ENCODE data around the gene TTBK2.

Gene TTBK2

GRCh38 chr15:42727750-42728381 is 192.7 kb downstream of the TTBK2 start:
- no peak for DNase-seq (ENCODE audit: low spot score)

GRCh38 chr15:42726114-42726513 is 194.5 kb downstream of the TTBK2 start:
- no peak for DNase-seq (ENCODE audit: low spot score)

GRCh38 chr15:42725331-42725903 is 195.2 kb downstream of the TTBK2 start:
- DNase-seq (ENCODE audit: low spot score): no peak

GRCh38 chr15:42724276-42724675 is 196.3 kb downstream of the TTBK2 start:
- no peak for DNase-seq (ENCODE audit: low spot score)

GRCh38 chr15:42723068-42723467 is 197.5 kb downstream of the TTBK2 start:
- DNase-seq (ENCODE audit: low spot score): no peak

GRCh38 chr15:42721916-42722315 is 198.7 kb downstream of the TTBK2 start:
- no peak for DNase-seq (ENCODE audit: low spot score)

- DNase-seq (ENCODE audit: low spot score): no peak
Measured at GRCh38 chr15:42721016-42721415, 199.6 kb downstream of the TTBK2 start.

- no peak for DNase-seq (ENCODE audit: low spot score)
Measured at GRCh38 chr15:42720071-42720470, 200.5 kb downstream of the TTBK2 start.

GRCh38 chr15:42719043-42719442 is 201.5 kb downstream of the TTBK2 start:
- DNase-seq (ENCODE audit: low spot score): no peak

- no peak for DNase-seq (ENCODE audit: low spot score)
Measured at GRCh38 chr15:42716626-42717025, 204.0 kb downstream of the TTBK2 start.

GRCh38 chr15:42716125-42716524 is 204.5 kb downstream of the TTBK2 start:
- DNase-seq (ENCODE audit: low spot score): no peak

- DNase-seq (ENCODE audit: low spot score): no peak
Measured at GRCh38 chr15:42712584-42712983, 208.0 kb downstream of the TTBK2 start.

GRCh38 chr15:42711746-42712145 is 208.8 kb downstream of the TTBK2 start:
- no peak for DNase-seq (ENCODE audit: low spot score)

GRCh38 chr15:42710662-42711061 is 209.9 kb downstream of the TTBK2 start:
- DNase-seq (ENCODE audit: low spot score): no peak

- DNase-seq (ENCODE audit: low spot score): no peak
Measured at GRCh38 chr15:42707873-42708544, 212.6 kb downstream of the TTBK2 start.

GRCh38 chr15:42707068-42707467 is 213.5 kb downstream of the TTBK2 start:
- DNase-seq (ENCODE audit: low spot score): no peak

GRCh38 chr15:42705336-42705735 is 215.2 kb downstream of the TTBK2 start:
- DNase-seq (ENCODE audit: low spot score): no peak

- peak; percentile 82 for DNase-seq (ENCODE audit: low spot score)
Measured at GRCh38 chr15:42704492-42704926, 216.1 kb downstream of the TTBK2 start.

GRCh38 chr15:42696626-42697025 is 224.0 kb downstream of the TTBK2 start:
- no peak for DNase-seq (ENCODE audit: low spot score)

- no peak for DNase-seq (ENCODE audit: low spot score)
Measured at GRCh38 chr15:42695527-42696071, 225.0 kb downstream of the TTBK2 start.

- DNase-seq (ENCODE audit: low spot score): no peak
Measured at GRCh38 chr15:42694398-42694797, 226.2 kb downstream of the TTBK2 start.

- no peak for DNase-seq (ENCODE audit: low spot score)
Measured at GRCh38 chr15:42693942-42694341, 226.6 kb downstream of the TTBK2 start.

GRCh38 chr15:42693496-42693895 is 227.1 kb downstream of the TTBK2 start:
- DNase-seq (ENCODE audit: low spot score): no peak

Data from Ammon's horn (tissue), 1 donor.